K562 (cell line): ENCODE measurements around the gene NT5DC4. TPM values are rescaled to one million over a fixed set of nuclear protein-coding genes. Genes with fewer than 3 reads are reported as not detected.

Experiments used
- CSDE1 ChIP-seq, 2 experiments: fragments of 450-650 bp; IDR thresholded peaks; 2 replicates each; pipeline ENCODE4 v1.6.1; 2016; ENCODE audit warnings: mild to moderate bottlenecking in 1 of 2
- ETV1 ChIP-seq: fragments of 450-650 bp; conservative IDR thresholded peaks from 2 replicates; pipeline ENCODE4 v1.6.1; 2016; ENCODE audit warnings: missing genetic modification characterization, control low read depth, low read depth, missing compliant biosample characterization
- HDAC1 ChIP-seq, 2 experiments: fragments of 450-650 bp; IDR thresholded peaks; 2 replicates each; pipeline ENCODE4 v1.6.1; 2016 to 2017; ENCODE audit warnings: inconsistent platforms in 1 of 2, mild to moderate bottlenecking in 1 of 2, moderate library complexity in 1 of 2
- KAT7 ChIP-seq: sonication (generic); formaldehyde crosslinking; IDR thresholded peaks from 2 replicates; pipeline ENCODE4 v1.8.0; 2022; ENCODE audit warnings: missing genetic modification reagents, mild to moderate bottlenecking, borderline replicate concordance
- KDM5B ChIP-seq: fragments of 200-600 bp; sonication (generic); IDR thresholded peaks from 2 replicates; pipeline ENCODE4 v1.6.1; 2012; ENCODE audit warnings: low read depth, mild to moderate bottlenecking, moderate library complexity, low read length, control low read depth, inconsistent platforms; ENCODE audit not compliant: insufficient replicate concordance
- KLF10 ChIP-seq: fragments of 250-450 bp; sonication (Bioruptor Pico); IDR thresholded peaks from 2 replicates; pipeline ENCODE4 v1.6.1; 2021; ENCODE audit warnings: matching md5 sums
- MTA1 ChIP-seq: fragments of 450-650 bp; IDR thresholded peaks from 2 replicates; pipeline ENCODE4 v1.6.1; 2017; ENCODE audit warnings: borderline replicate concordance
- PHF21A ChIP-seq: fragments of 450-650 bp; IDR thresholded peaks from 2 replicates; pipeline ENCODE4 v1.6.1; 2017; ENCODE audit warnings: low read depth, borderline replicate concordance
- XRCC4 ChIP-seq: IDR thresholded peaks from one replicate; pipeline ENCODE4 v1.6.1; 2011; ENCODE audit not compliant: insufficient read depth, insufficient read length; ENCODE audit errors: extremely low read depth
- ZBTB8A ChIP-seq: fragments of 450-650 bp; IDR thresholded peaks from 2 replicates; pipeline ENCODE4 v1.6.1; 2018; ENCODE audit warnings: mild to moderate bottlenecking, moderate library complexity; ENCODE audit not compliant: partially characterized antibody
- ZFX ChIP-seq: sonication (generic); formaldehyde crosslinking; IDR thresholded peaks from 2 replicates; pipeline ENCODE4 v1.8.0; 2022; ENCODE audit warnings: mild to moderate bottlenecking, missing genetic modification reagents, moderate library complexity
- ZNF263 ChIP-seq: sonication (generic); formaldehyde crosslinking; IDR thresholded peaks from 2 replicates; pipeline ENCODE4 v1.8.0; 2022; ENCODE audit warnings: mild to moderate bottlenecking, missing genetic modification reagents, borderline replicate concordance
- polyA plus RNA-seq, 8 experiments: library from polyadenylated mRNA; depleted of rRNA in 4 of 8; stranded (reverse) in 5 of 8; unstranded in 3 of 8; fragments of >200 nt; fragmentation: Nextera tagmentation in 2 of 8; fragmentation: Illumina TruSeq in 1 of 8; extraction: Ambion mirVana in 2 of 8; extraction: Trizol in 1 of 8; gene quantifications; 2 replicates each; pipeline versions ENCODE4 v1.2.1 to v1.2.3, GENCODE V29; 2011 to 2014; ENCODE audit warnings: inconsistent platforms in 1 of 8, missing spikeins in 1 of 8
- total RNA-seq, 7 experiments: library from RNA; depleted of rRNA in 6 of 7; stranded (reverse); fragments of >200 nt in 6 of 7; fragmentation: Illumina TruSeq in 2 of 7; extraction: Trizol in 2 of 7; gene quantifications; 2 replicates each; pipeline versions ENCODE4 v1.2.1 to v1.2.3, GENCODE V29; 2011 to 2021; ENCODE audit warnings: low replicate concordance in 1 of 7
- TF ChIP-seq, protein P1 (sequence below): sonication (generic); formaldehyde crosslinking; IDR thresholded peaks from 2 replicates; pipeline ENCODE4 v1.8.0; 2022; ENCODE audit warnings: mild to moderate bottlenecking, missing genetic modification reagents, borderline replicate concordance
- TF ChIP-seq, protein P2 (sequence below): fragments of 450-650 bp; IDR thresholded peaks from 2 replicates; pipeline ENCODE4 v1.6.1; 2016; ENCODE audit warnings: low read depth, mild to moderate bottlenecking, moderate library complexity
- TF ChIP-seq, protein P3 (sequence below): fragments of 450-650 bp; formaldehyde crosslinking; IDR thresholded peaks from 2 replicates; pipeline ENCODE4 v1.4.0; 2022; ENCODE audit warnings: mild to moderate bottlenecking, moderate library complexity
- TF ChIP-seq, protein P4 (sequence below): fragments of 450-650 bp; IDR thresholded peaks from 2 replicates; pipeline ENCODE4 v1.6.1; 2017; ENCODE audit warnings: antibody characterized with exemption, mild to moderate bottlenecking
- TF ChIP-seq, protein P5 (sequence below): sonication (generic); formaldehyde crosslinking; IDR thresholded peaks from 2 replicates; pipeline ENCODE4 v1.9.0; 2022; ENCODE audit warnings: mild to moderate bottlenecking, missing genetic modification reagents

The NT5DC4 gene
- total and polyA plus RNA-seq, 9 of the 15 experiments (the other 6 are each of a cell fraction or from before 2014, with no cell fraction given) = 0.44 to 6.9 (median 2.5) TPM

DNA sequence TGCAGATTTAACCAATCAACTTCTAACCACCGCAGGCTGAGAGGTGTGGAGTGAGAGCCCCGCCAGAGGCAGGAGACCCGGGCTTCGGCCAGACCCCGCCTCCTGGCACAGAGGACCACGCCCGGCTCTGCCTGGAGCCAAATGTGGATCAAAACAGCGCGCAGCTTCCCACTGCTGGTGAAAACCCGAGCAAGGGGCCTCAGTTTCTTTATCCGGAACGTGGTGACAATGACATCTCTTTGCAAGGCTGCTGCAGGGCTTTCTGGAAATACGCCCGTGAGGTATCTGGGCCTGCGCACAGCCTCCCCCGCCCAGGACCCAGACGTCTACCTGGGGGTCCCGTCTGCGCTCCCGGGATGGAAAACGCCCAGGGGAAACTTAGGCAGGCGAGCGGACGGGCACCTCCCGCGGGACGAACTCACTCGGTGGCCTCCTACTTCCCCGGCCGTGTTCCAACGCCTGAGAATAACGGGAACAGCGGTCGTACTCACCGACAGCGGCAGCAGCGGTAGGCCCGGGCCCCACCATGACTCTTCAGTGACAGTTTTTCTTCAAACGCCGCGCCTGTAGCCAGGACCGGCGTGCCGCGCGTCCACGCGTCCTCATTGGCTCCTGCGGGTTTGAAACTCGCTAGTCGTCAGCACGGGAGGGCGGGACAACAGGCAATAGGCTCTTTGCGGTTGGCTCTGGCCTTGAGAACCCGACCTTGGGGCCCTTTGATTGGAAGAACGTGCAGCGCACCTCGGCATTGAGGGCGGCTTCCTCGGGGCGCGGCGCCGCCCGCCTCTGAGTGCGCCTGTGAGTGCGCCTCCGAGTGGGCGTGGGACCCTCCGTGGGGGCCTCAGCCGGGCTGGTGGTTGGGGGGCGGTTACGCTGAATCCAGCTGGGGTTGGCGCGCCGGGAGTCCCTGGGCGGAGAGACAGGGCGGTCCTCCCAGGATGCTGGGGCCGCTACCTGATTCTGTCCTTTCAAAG, 43.5 kb downstream of the NT5DC4 start, which contains the start of gene CKAP2L (continued):
- peak; percentile 74 for TF ChIP-seq KAT7 (CRISPR knock-in tag)
- TF ChIP-seq XRCC4 = no peak
- TF ChIP-seq MTA1 = no peak
- TF ChIP-seq, protein P1, sequence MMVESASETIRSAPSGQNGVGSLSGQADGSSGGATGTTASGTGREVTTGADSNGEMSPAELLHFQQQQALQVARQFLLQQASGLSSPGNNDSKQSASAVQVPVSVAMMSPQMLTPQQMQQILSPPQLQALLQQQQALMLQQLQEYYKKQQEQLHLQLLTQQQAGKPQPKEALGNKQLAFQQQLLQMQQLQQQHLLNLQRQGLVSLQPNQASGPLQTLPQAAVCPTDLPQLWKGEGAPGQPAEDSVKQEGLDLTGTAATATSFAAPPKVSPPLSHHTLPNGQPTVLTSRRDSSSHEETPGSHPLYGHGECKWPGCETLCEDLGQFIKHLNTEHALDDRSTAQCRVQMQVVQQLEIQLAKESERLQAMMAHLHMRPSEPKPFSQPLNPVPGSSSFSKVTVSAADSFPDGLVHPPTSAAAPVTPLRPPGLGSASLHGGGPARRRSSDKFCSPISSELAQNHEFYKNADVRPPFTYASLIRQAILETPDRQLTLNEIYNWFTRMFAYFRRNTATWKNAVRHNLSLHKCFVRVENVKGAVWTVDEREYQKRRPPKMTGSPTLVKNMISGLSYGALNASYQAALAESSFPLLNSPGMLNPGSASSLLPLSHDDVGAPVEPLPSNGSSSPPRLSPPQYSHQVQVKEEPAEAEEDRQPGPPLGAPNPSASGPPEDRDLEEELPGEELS = 0 out of 2 replicates have a peak, but pooled peaks have one; percentile 30
- peak; percentile 7; the same call in 1 of the 2 replicates for TF ChIP-seq ZNF263 (CRISPR knock-in tag)
- TF ChIP-seq KDM5B = peak; percentile 80
- TF ChIP-seq, protein P2, sequence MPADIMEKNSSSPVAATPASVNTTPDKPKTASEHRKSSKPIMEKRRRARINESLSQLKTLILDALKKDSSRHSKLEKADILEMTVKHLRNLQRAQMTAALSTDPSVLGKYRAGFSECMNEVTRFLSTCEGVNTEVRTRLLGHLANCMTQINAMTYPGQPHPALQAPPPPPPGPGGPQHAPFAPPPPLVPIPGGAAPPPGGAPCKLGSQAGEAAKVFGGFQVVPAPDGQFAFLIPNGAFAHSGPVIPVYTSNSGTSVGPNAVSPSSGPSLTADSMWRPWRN = no peak
- no peak for TF ChIP-seq KLF10
- peak; percentile 96 for TF ChIP-seq ZFX (CRISPR knock-in tag)
- peak; percentile 44 to 98; a peak in 2 of 4 replicates for TF ChIP-seq HDAC1 (IDR thresholded peaks at IDR 0.05)
- TF ChIP-seq ETV1 (tag) = no peak
- TF ChIP-seq, protein P3, sequence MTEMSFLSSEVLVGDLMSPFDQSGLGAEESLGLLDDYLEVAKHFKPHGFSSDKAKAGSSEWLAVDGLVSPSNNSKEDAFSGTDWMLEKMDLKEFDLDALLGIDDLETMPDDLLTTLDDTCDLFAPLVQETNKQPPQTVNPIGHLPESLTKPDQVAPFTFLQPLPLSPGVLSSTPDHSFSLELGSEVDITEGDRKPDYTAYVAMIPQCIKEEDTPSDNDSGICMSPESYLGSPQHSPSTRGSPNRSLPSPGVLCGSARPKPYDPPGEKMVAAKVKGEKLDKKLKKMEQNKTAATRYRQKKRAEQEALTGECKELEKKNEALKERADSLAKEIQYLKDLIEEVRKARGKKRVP = no peak
- TF ChIP-seq ZBTB8A = no peak
- TF ChIP-seq, protein P4, sequence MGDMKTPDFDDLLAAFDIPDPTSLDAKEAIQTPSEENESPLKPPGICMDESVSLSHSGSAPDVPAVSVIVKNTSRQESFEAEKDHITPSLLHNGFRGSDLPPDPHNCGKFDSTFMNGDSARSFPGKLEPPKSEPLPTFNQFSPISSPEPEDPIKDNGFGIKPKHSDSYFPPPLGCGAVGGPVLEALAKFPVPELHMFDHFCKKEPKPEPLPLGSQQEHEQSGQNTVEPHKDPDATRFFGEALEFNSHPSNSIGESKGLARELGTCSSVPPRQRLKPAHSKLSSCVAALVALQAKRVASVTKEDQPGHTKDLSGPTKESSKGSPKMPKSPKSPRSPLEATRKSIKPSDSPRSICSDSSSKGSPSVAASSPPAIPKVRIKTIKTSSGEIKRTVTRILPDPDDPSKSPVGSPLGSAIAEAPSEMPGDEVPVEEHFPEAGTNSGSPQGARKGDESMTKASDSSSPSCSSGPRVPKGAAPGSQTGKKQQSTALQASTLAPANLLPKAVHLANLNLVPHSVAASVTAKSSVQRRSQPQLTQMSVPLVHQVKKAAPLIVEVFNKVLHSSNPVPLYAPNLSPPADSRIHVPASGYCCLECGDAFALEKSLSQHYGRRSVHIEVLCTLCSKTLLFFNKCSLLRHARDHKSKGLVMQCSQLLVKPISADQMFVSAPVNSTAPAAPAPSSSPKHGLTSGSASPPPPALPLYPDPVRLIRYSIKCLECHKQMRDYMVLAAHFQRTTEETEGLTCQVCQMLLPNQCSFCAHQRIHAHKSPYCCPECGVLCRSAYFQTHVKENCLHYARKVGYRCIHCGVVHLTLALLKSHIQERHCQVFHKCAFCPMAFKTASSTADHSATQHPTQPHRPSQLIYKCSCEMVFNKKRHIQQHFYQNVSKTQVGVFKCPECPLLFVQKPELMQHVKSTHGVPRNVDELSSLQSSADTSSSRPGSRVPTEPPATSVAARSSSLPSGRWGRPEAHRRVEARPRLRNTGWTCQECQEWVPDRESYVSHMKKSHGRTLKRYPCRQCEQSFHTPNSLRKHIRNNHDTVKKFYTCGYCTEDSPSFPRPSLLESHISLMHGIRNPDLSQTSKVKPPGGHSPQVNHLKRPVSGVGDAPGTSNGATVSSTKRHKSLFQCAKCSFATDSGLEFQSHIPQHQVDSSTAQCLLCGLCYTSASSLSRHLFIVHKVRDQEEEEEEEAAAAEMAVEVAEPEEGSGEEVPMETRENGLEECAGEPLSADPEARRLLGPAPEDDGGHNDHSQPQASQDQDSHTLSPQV = 0 out of 2 replicates have a peak, but pooled peaks have one; percentile 28
- TF ChIP-seq PHF21A = peak; percentile 50; the same call in 1 of the 2 replicates
- TF ChIP-seq CSDE1 (IDR thresholded peaks at IDR 0.05) = no peak
- TF ChIP-seq, protein P5, sequence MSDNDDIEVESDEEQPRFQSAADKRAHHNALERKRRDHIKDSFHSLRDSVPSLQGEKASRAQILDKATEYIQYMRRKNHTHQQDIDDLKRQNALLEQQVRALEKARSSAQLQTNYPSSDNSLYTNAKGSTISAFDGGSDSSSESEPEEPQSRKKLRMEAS = peak; percentile 93
